Cardiac fibroblast (primary cell): ENCODE data around the gene INAVA.
"Not testable (repeated sequence)": the region's sequence is repeated elsewhere in the genome, so short reads cannot be mapped to it uniquely, and the experiment has no call there.

Experiments
- DNase-seq, 2 donors: peaks; one replicate each; pipeline versions ENCODE4 v3.0.0 to v3.0.0-alpha.2; 2010; ENCODE audit warnings: low read depth in 2 of 2
- H3K4me3 ChIP-seq, 2 donors: replicated peaks in 1 of 2; 1 replicate in 1 of 2; 2 replicates in 1 of 2; pipeline ENCODE4 v1.5.1; 2011; ENCODE audit warnings: low read depth in 2 of 2, low read length in 2 of 2, mild to moderate bottlenecking in 2 of 2, moderate library complexity in 1 of 2
- CTCF ChIP-seq: IDR thresholded peaks from one replicate; pipeline ENCODE4 v1.5.1; 2011; ENCODE audit warnings: low read depth, mild to moderate bottlenecking, low read length, inconsistent platforms

INAVA gene

GRCh38 chr1:200921571-200922110, 26.9 kb downstream of the INAVA start:
- no peak overlapping the region for H3K4me3 ChIP-seq
- no peak for DNase-seq
- no peak for TF ChIP-seq CTCF

- DNase-seq: no peak
- H3K4me3 ChIP-seq: no peak overlapping the region
- TF ChIP-seq CTCF: no peak
These were observed 27.7 kb downstream of the INAVA start for GRCh38 chr1:200922406-200922805.

- peak in 1 of 2 donors; percentile 25 for DNase-seq
- no peak for TF ChIP-seq CTCF
These were observed 28.9 kb downstream of the INAVA start for GRCh38 chr1:200923601-200924000.

GRCh38 chr1:200925831-200926230, 31.1 kb downstream of the INAVA start:
- TF ChIP-seq CTCF: no peak
- H3K4me3 ChIP-seq: no peak overlapping the region
- DNase-seq: peak; percentile 27 to 43

More at GRCh38 chr1:200923601-200924000, 28.9 kb downstream of the INAVA start:
- H3K4me3 ChIP-seq: no peak overlapping the region

- H3K4me3 ChIP-seq: no peak overlapping the region
- no peak for DNase-seq
- no peak for TF ChIP-seq CTCF
These were observed 35.0 kb downstream of the INAVA start for GRCh38 chr1:200929530-200930278.

GRCh38 chr1:200930285-200930684, 35.6 kb downstream of the INAVA start:
- not testable (repeated sequence) for DNase-seq, H3K4me3 ChIP-seq

GRCh38 chr1:200931776-200932175, 37.1 kb downstream of the INAVA start:
- TF ChIP-seq CTCF: no peak
- DNase-seq: no peak
- no peak overlapping the region for H3K4me3 ChIP-seq
